Measurements from ENCODE around the gene GNB3. TPM values are rescaled to one million over a fixed set of nuclear protein-coding genes. Genes with fewer than 3 reads are reported as not detected.
A peak's percentile ranks its signal among the peaks of the same experiment; 100 is the strongest.
"Not testable (repeated sequence)": the region's sequence is repeated elsewhere in the genome, so short reads cannot be mapped to it uniquely, and the experiment has no call there.

Gene GNB3
- polyA plus RNA-seq, 2 donors, result 1.1 to 1.3 TPM

GRCh38 chr12:6872073-6873048 is 31.6 kb downstream of the GNB3 start:
- H3K27ac ChIP-seq (ENCODE audit: low read depth in 2 of 2, low read length in 1 of 2), result peak overlapping the region; percentile 92 to 97
- WGBS, 2 donors, result 1 to 2% methylated on average over 31 to 40 of the region's 40 CpGs
- peak overlapping the region; percentile 69 to 80 for H3K4me3 ChIP-seq (ENCODE audit: low read depth in 1 of 2, low read length in 2 of 2)
- peaks cover 5 to 24% of the 10 kb centered on the region in 2 donors for H3K36me3 ChIP-seq (ENCODE audit: control insufficient read depth in 2 of 2, insufficient read depth in 2 of 2, low read length in 1 of 2)
- no peaks in the 10 kb centered on the region for H3K9me3 ChIP-seq (ENCODE audit: control insufficient read depth in 2 of 2, insufficient read depth in 1 of 2, low read depth in 1 of 2, low read length in 1 of 2)
- H3K4me1 ChIP-seq (ENCODE audit: control insufficient read depth in 2 of 2, insufficient read depth in 2 of 2, low read length in 1 of 2), result peaks cover 3 to 29% of the 10 kb centered on the region in 2 donors
- no peaks in the 10 kb centered on the region for H3K27me3 ChIP-seq (ENCODE audit: control insufficient read depth in 1 of 2, insufficient read depth in 2 of 2, low read length in 2 of 2)

DNA sequence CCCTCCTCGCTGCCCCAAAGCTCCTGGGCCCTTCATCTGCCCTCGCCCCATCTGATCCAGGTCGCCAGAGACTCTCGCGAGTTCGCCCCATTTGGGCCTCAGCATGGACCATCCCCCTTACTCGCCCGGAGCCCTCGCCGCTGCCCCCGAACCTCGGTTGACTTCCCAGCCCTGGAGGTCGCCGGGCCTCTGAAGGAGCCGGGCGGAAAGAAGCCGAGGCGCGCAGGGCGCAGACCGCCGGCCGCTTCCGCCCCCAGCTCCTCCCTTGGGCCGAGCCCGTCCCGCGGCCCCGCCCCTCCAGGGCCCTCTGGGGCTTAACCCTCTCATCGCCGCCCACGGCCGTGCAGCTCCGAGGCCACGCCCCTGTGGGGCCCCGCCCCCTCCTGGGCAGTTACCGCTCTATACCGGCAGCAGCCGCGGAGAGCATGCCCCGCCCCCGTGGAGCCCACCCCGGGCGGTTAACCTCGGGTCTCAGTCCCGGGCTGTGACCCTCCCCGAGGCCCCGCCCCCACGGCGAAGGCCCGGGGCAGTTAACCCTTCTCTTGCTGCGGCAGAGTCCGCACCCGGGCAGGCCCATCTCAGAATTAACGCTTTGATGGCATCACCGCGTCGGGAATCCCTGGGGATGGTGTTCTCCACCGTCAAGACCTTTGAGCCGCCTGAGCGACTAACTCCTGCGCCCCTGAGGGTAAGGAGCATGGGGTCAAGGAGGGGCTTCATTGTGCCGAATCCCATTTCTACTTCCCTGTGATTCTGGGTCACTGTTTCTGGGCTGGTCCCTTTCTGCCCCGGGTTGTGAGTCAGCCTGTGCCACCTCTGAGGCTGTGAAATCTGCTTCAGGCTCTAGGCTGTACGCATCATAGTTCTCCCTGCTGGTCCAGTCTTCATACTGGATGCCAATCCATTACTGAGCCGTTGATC is 32.6 kb downstream of the GNB3 start, which contains the start of gene SPSB2:
SPSB2 (minus strand) TSS at position 210 of the 921 bp plus-strand sequence. CDS start 402 bp downstream, outside the sequence.
- peak within 1 kb of the TSS; percentile 69 to 80 for H3K4me3 ChIP-seq (ENCODE audit: low read depth in 1 of 2, low read length in 2 of 2)
- H3K4me1 ChIP-seq (ENCODE audit: control insufficient read depth in 2 of 2, insufficient read depth in 2 of 2, low read length in 1 of 2), result peaks cover 3 to 28% of the 10 kb centered on the region in 2 donors
- WGBS, 2 donors, result 0 to 1% methylated on average over 58 to 66 of the region's 66 CpGs

GRCh38 chr12:6874015-6874368 is 33.3 kb downstream of the GNB3 start:
- Histone ChIP-seq H3K36me3 (ENCODE audit: control insufficient read depth in 2 of 2, insufficient read depth in 2 of 2, low read length in 1 of 2) (peaks cover 5 to 22% of the 10 kb centered on the region in 2 donors), H3K27ac (ENCODE audit: low read depth in 2 of 2, low read length in 1 of 2) (peak overlapping the region; percentile 92 to 97), H3K4me1 (ENCODE audit: control insufficient read depth in 2 of 2, insufficient read depth in 2 of 2, low read length in 1 of 2) (peaks cover 3 to 22% of the 10 kb centered on the region in 2 donors), H3K4me3 (ENCODE audit: low read depth in 1 of 2, low read length in 2 of 2) (peak overlapping the region in 1 of 2 donors; percentile 80)
- H3K27me3 ChIP-seq (ENCODE audit: control insufficient read depth in 1 of 2, insufficient read depth in 2 of 2, low read length in 2 of 2); H3K9me3 ChIP-seq (ENCODE audit: control insufficient read depth in 2 of 2, insufficient read depth in 1 of 2, low read depth in 1 of 2, low read length in 1 of 2): not testable (repeated sequence)
- 47 to 53% methylated on average over 9 of the region's 9 CpGs for WGBS, 2 donors

More for the DNA sequence above, 32.6 kb downstream of the GNB3 start, which contains the start of gene SPSB2:
- H3K27me3 ChIP-seq (ENCODE audit: control insufficient read depth in 1 of 2, insufficient read depth in 2 of 2, low read length in 2 of 2), result no peaks in the 10 kb centered on the region
- peaks cover 5 to 24% of the 10 kb centered on the region in 2 donors for H3K36me3 ChIP-seq (ENCODE audit: control insufficient read depth in 2 of 2, insufficient read depth in 2 of 2, low read length in 1 of 2)
- H3K9me3 ChIP-seq (ENCODE audit: control insufficient read depth in 2 of 2, insufficient read depth in 1 of 2, low read depth in 1 of 2, low read length in 1 of 2), result no peaks in the 10 kb centered on the region
- H3K27ac ChIP-seq (ENCODE audit: low read depth in 2 of 2, low read length in 1 of 2), result peak within 1 kb of the TSS; percentile 92 to 97

GRCh38 chr12:6879824-6880223 is 39.1 kb downstream of the GNB3 start:
- not testable (repeated sequence) for H3K9me3 ChIP-seq (ENCODE audit: control insufficient read depth in 2 of 2, insufficient read depth in 1 of 2, low read depth in 1 of 2, low read length in 1 of 2); H3K4me3 ChIP-seq (ENCODE audit: low read depth in 1 of 2, low read length in 2 of 2); H3K36me3 ChIP-seq (ENCODE audit: control insufficient read depth in 2 of 2, insufficient read depth in 2 of 2, low read length in 1 of 2); H3K27me3 ChIP-seq (ENCODE audit: control insufficient read depth in 1 of 2, insufficient read depth in 2 of 2, low read length in 2 of 2); H3K27ac ChIP-seq (ENCODE audit: low read depth in 2 of 2, low read length in 1 of 2); H3K4me1 ChIP-seq (ENCODE audit: control insufficient read depth in 2 of 2, insufficient read depth in 2 of 2, low read length in 1 of 2)
- 92 to 93% methylated on average over 11 of the region's 11 CpGs for WGBS, 2 donors

DNA sequence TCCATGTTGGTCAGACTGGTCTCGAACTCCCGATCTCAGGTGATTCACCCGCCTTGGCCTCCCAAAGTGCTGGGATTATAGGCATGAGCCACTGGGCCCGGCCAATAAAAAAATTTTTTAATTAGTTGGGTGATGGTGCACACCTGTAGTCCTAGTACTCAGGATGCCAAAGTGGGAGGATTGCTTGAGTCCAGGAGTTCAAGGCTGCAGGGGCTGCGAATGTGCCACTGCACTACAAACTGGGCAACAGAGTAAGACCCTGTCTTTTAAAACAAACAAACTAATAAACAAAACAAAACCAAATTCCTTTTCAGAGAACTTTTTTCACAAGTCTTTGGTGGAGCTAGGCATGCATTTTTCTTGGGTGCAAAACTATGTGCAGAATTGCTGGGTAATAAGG is 42.5 kb downstream of the GNB3 start:
- Histone ChIP-seq H3K9me3 (ENCODE audit: control insufficient read depth in 2 of 2, insufficient read depth in 1 of 2, low read depth in 1 of 2, low read length in 1 of 2) (no peaks in the 10 kb centered on the region), H3K4me1 (ENCODE audit: control insufficient read depth in 2 of 2, insufficient read depth in 2 of 2, low read length in 1 of 2) (no peaks in the 10 kb centered on the region)
- 96 to 97% methylated on average over 5 of the region's 5 CpGs for WGBS, 2 donors

DNA sequence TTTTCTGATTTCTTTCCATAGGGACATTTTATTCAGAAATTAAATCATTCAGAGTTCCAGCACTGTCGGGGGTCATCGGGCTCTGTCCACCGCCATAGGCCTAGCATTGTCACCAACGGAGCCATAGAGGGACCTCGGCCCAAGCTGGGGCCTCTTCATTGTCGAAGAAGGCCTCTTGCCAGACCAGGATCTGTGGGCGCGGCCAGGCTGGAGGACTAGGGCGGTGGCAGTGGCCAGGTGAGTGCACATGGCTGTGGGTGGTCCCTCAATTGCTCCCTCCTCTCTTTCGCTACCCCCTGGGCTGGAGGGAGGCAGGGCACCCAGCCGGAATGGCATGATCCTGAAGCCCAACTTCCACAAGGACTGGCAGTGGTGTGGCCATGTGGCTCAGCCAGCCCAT is 43.0 kb downstream of the GNB3 start:
- H3K36me3 ChIP-seq (ENCODE audit: control insufficient read depth in 2 of 2, insufficient read depth in 2 of 2, low read length in 1 of 2), result peaks cover 0 to 4% of the 10 kb centered on the region in 2 donors
- H3K4me3 ChIP-seq (ENCODE audit: low read depth in 1 of 2, low read length in 2 of 2), result no peak overlapping the region
- H3K27me3 ChIP-seq (ENCODE audit: control insufficient read depth in 1 of 2, insufficient read depth in 2 of 2, low read length in 2 of 2), result no peaks in the 10 kb centered on the region
- WGBS, 2 donors, result 90 to 94% methylated on average over 11 of the region's 11 CpGs
- no peak overlapping the region for H3K27ac ChIP-seq (ENCODE audit: low read depth in 2 of 2, low read length in 1 of 2)
- no peaks in the 10 kb centered on the region for H3K9me3 ChIP-seq (ENCODE audit: control insufficient read depth in 2 of 2, insufficient read depth in 1 of 2, low read depth in 1 of 2, low read length in 1 of 2)
- no peaks in the 10 kb centered on the region for H3K4me1 ChIP-seq (ENCODE audit: control insufficient read depth in 2 of 2, insufficient read depth in 2 of 2, low read length in 1 of 2)

More for the DNA sequence above, 42.5 kb downstream of the GNB3 start:
- Histone ChIP-seq H3K36me3 (ENCODE audit: control insufficient read depth in 2 of 2, insufficient read depth in 2 of 2, low read length in 1 of 2) (peaks cover 0 to 4% of the 10 kb centered on the region in 2 donors), H3K27me3 (ENCODE audit: control insufficient read depth in 1 of 2, insufficient read depth in 2 of 2, low read length in 2 of 2) (no peaks in the 10 kb centered on the region), H3K4me3 (ENCODE audit: low read depth in 1 of 2, low read length in 2 of 2) (no peak overlapping the region), H3K27ac (ENCODE audit: low read depth in 2 of 2, low read length in 1 of 2) (no peak overlapping the region)

DNA sequence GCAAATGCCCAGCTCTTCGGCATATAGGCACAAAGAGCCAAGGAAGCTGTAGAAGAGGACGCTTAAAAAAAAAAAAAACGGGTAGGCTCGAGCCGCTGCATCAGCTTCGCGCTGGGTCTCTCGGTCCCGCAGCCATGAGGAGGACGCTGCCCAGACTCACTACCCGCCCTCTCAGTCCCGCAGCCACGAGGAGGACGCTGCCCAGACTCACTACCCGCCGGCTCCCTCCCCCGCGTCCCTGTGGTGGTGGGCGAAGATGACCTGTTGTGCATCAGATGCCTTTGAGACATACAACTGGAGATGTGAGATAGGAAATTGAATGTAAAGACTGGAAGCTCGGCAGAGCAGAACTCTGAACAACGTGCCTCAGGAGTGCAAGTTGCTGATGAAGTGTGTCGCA is 43.8 kb downstream of the GNB3 start:
- H3K27me3 ChIP-seq (ENCODE audit: control insufficient read depth in 1 of 2, insufficient read depth in 2 of 2, low read length in 2 of 2), result no peaks in the 10 kb centered on the region
- peaks cover 0 to 4% of the 10 kb centered on the region in 2 donors for H3K36me3 ChIP-seq (ENCODE audit: control insufficient read depth in 2 of 2, insufficient read depth in 2 of 2, low read length in 1 of 2)
- no peaks in the 10 kb centered on the region for H3K4me1 ChIP-seq (ENCODE audit: control insufficient read depth in 2 of 2, insufficient read depth in 2 of 2, low read length in 1 of 2)
- no peak overlapping the region for H3K27ac ChIP-seq (ENCODE audit: low read depth in 2 of 2, low read length in 1 of 2)
- WGBS, 2 donors, result 86 to 87% methylated on average over 22 of the region's 22 CpGs
- no peaks in the 10 kb centered on the region for H3K9me3 ChIP-seq (ENCODE audit: control insufficient read depth in 2 of 2, insufficient read depth in 1 of 2, low read depth in 1 of 2, low read length in 1 of 2)
- no peak overlapping the region for H3K4me3 ChIP-seq (ENCODE audit: low read depth in 1 of 2, low read length in 2 of 2)

- whole genome bisulfite sequencing, 2 donors, result 63 to 73% methylated on average over 11 to 12 of the region's 15 CpGs
- H3K36me3 ChIP-seq (ENCODE audit: control insufficient read depth in 2 of 2, insufficient read depth in 2 of 2, low read length in 1 of 2); H3K9me3 ChIP-seq (ENCODE audit: control insufficient read depth in 2 of 2, insufficient read depth in 1 of 2, low read depth in 1 of 2, low read length in 1 of 2); H3K27me3 ChIP-seq (ENCODE audit: control insufficient read depth in 1 of 2, insufficient read depth in 2 of 2, low read length in 2 of 2); H3K4me3 ChIP-seq (ENCODE audit: low read depth in 1 of 2, low read length in 2 of 2); H3K4me1 ChIP-seq (ENCODE audit: control insufficient read depth in 2 of 2, insufficient read depth in 2 of 2, low read length in 1 of 2); H3K27ac ChIP-seq (ENCODE audit: low read depth in 2 of 2, low read length in 1 of 2): not testable (repeated sequence)
These were observed 45.7 kb downstream of the GNB3 start for GRCh38 chr12:6886206-6886999.

GRCh38 chr12:6887460-6887859 is 46.7 kb downstream of the GNB3 start:
- H3K4me3 ChIP-seq (ENCODE audit: low read depth in 1 of 2, low read length in 2 of 2), result no peak overlapping the region

More at GRCh38 chr12:6887460-6887859, 46.7 kb downstream of the GNB3 start:
- H3K9me3 ChIP-seq (ENCODE audit: control insufficient read depth in 2 of 2, insufficient read depth in 1 of 2, low read depth in 1 of 2, low read length in 1 of 2), result no peaks in the 10 kb centered on the region
- H3K36me3 ChIP-seq (ENCODE audit: control insufficient read depth in 2 of 2, insufficient read depth in 2 of 2, low read length in 1 of 2), result peaks cover 0 to 4% of the 10 kb centered on the region in 2 donors
- peak overlapping the region in 1 of 2 donors; percentile 28 for H3K27ac ChIP-seq (ENCODE audit: low read depth in 2 of 2, low read length in 1 of 2)
- H3K4me1 ChIP-seq (ENCODE audit: control insufficient read depth in 2 of 2, insufficient read depth in 2 of 2, low read length in 1 of 2), result peaks cover 0 to 2% of the 10 kb centered on the region in 2 donors
- 57 to 67% methylated on average over 8 of the region's 8 CpGs for WGBS, 2 donors
- no peaks in the 10 kb centered on the region for H3K27me3 ChIP-seq (ENCODE audit: control insufficient read depth in 1 of 2, insufficient read depth in 2 of 2, low read length in 2 of 2)

Data from esophagus (tissue), 2 donors.